Fibroblast of mammary gland (primary cell): Measurements from ENCODE around the gene MAP7.

Source experiments
- DNase-seq: peaks from one replicate; pipeline ENCODE4 v3.0.0-alpha.2; 2010; ENCODE audit warnings: low read depth
- H3K4me3 ChIP-seq: 2 replicates; pipeline ENCODE4 v1.5.1; 2011; ENCODE audit warnings: low read depth, mild to moderate bottlenecking, low read length, moderate library complexity; ENCODE audit not compliant: control insufficient read depth
- CTCF ChIP-seq: conservative IDR thresholded peaks from 2 replicates; pipeline ENCODE4 v1.5.1; 2011; ENCODE audit warnings: low read depth, low read length, inconsistent platforms; ENCODE audit not compliant: control insufficient read depth, insufficient read depth

MAP7 gene

GRCh38 chr6:136424450-136424849 is 125.8 kb downstream of the MAP7 start:
- no peak for DNase-seq
- H3K4me3 ChIP-seq, result no peak overlapping the region
- no peak for TF ChIP-seq CTCF

- no peak for TF ChIP-seq CTCF
- no peak overlapping the region for H3K4me3 ChIP-seq
- no peak for DNase-seq
These were observed 128.6 kb downstream of the MAP7 start for GRCh38 chr6:136421537-136422158.

GRCh38 chr6:136420853-136421252 is 129.4 kb downstream of the MAP7 start:
- DNase-seq, result no peak
- TF ChIP-seq CTCF, result no peak
- no peak overlapping the region for H3K4me3 ChIP-seq

- DNase-seq, result peak; percentile 37
- H3K4me3 ChIP-seq, result no peak overlapping the region
- TF ChIP-seq CTCF, result no peak
These were observed 134.7 kb downstream of the MAP7 start for GRCh38 chr6:136415351-136416007.

- no peak overlapping the region for H3K4me3 ChIP-seq
- TF ChIP-seq CTCF, result no peak
- no peak for DNase-seq
These were observed 137.8 kb downstream of the MAP7 start for GRCh38 chr6:136412410-136412809.

- DNase-seq, result no peak
- H3K4me3 ChIP-seq, result no peak overlapping the region
- TF ChIP-seq CTCF, result no peak
These were observed 138.5 kb downstream of the MAP7 start for GRCh38 chr6:136411453-136412354.
